ENCODE results near the gene NEU4. TPM values are rescaled to one million over a fixed set of nuclear protein-coding genes. Genes with fewer than 3 reads are reported as not detected.

Gene NEU4
- total RNA-seq, 2 experiments from 2014 or later: 0.31 to 0.36 TPM

GRCh38 chr2:241851325-241852115 is 42.5 kb downstream of the NEU4 start:
- intact Hi-C loops (cut with micrococcal nuclease): loop anchor here (10.0 kb wide), 1 partner anchor 1287 kb away; the partner anchor contains the start of genes DUSP28 and RNPEPL1
- DNase-seq: peak; percentile 7
- H3K27me3 Mint-ChIP-seq: peaks cover 2% of the 10 kb centered on the region
- H3K4me3 Mint-ChIP-seq: no peak overlapping the region
- CTCF ChIA-PET: no interaction called here
- peaks cover 20% of the 10 kb centered on the region for H3K36me3 Mint-ChIP-seq
- no peaks in the 10 kb centered on the region for H3K9me3 Mint-ChIP-seq
- H3K4me1 Mint-ChIP-seq (ENCODE audit: low read depth): peaks cover 10% of the 10 kb centered on the region
- H3K27ac Mint-ChIP-seq: no peak overlapping the region
- POLR2A ChIA-PET: no interaction called here

DNA sequence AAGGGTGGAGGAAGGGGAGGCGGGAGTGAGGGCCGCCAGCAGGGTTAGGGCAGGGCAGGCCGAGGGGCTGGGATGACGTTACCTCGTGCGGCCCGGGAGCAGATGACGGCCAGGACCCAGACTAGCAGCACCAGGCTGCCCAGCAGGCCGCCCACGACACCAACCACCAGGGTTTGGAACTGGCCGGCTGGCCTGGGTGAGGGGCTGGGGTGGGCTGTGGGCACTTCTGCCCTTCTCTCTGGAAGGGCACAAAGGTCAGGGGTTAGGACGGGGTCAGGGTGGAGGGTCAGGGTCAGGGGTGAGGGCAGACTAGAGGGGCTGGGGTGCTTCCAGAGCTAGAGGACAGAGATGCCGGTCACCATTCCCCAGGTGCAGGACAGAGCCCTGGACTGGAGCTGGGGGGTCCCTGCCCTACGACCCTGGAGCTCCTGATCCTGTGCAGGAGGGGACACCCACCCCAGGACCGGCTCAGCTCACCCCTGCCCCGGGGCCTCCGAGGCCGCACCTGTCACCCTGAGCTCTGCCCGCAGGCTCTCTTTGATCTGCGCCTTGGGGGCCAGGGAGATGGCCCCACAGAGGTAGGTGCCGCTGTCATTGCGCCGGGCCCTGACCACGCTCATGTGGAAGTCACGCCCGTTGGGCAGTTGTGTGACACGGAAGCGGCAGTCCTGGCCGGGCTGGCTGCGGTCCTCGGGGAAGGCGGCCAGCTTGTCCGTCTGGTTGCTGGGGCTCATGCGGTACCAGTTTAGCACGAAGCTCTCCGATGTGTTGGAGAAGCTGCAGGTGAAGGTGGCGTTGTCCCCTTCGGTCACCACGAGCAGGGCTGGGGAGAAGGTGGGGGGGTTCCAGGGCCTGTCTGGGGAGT is 43.4 kb downstream of the NEU4 start:
- Mint-ChIP-seq H3K36me3 (peaks cover 23% of the 10 kb centered on the region), H3K4me1 (ENCODE audit: low read depth) (peaks cover 11% of the 10 kb centered on the region), H3K9me3 (no peaks in the 10 kb centered on the region), H3K27ac (no peak overlapping the region), H3K27me3 (no peaks in the 10 kb centered on the region), H3K4me3 (no peak overlapping the region)
- peak; percentile 8 for DNase-seq
- POLR2A ChIA-PET: no interaction called here
- CTCF ChIA-PET: no interaction called here
- intact Hi-C loops (cut with micrococcal nuclease): loop anchor here (10.0 kb wide), 1 partner anchor 1288 kb away; the partner anchor contains the start of genes DUSP28 and RNPEPL1

- H3K27me3 Mint-ChIP-seq: no peaks in the 10 kb centered on the region
- H3K9me3 Mint-ChIP-seq: no peaks in the 10 kb centered on the region
- POLR2A ChIA-PET: no interaction called here
- intact Hi-C loops (cut with micrococcal nuclease): loop anchor here (10.0 kb wide), 1 partner anchor 1288 kb away; the partner anchor contains the start of genes DUSP28 and RNPEPL1
- H3K27ac Mint-ChIP-seq: no peak overlapping the region
- CTCF ChIA-PET: interaction anchor here (1.0 kb wide), 1 partner anchor 49 kb away, joined by 3 read pairs; no protein-coding TSS in a partner anchor
- H3K4me3 Mint-ChIP-seq: no peak overlapping the region
- peaks cover 11% of the 10 kb centered on the region for H3K4me1 Mint-ChIP-seq (ENCODE audit: low read depth)
- peak; percentile 9 for DNase-seq
- H3K36me3 Mint-ChIP-seq: peaks cover 27% of the 10 kb centered on the region
Observed at GRCh38 chr2:241852981-241853631, 44.1 kb downstream of the NEU4 start.

DNA sequence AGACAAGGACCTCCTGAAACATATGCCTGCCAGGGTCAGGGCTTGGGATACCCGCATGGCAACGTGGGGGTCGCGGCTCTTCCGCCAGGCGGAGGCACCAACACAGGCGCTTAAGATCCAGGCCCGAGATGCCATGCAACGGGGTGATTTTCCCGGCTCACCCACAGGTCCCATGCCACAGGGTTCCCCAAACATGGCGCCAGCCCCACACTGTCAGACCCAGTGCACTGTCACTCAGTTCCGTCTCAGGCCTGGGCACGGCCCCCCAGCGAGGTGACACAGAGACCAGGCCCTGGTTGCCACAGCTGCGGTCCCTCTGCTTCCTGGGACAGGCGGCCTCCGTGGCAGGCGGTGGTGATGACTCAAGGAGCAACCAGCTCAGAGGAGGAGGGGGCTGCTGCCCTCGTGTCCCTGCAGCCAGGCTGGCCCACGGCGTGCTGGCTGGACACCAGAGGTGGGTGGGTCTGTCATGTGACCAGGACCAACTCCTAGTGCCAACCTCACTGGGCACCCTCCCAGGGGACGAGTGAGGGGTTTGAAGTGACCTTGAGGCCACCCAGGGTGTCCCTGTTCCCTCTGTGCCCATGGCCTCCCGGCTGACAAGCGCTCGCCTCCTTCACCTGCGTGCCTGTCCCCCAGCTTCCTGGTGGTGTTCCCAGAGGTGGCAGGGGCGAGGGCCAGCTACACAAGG is 44.8 kb downstream of the NEU4 start:
- POLR2A ChIA-PET: no interaction called here
- Mint-ChIP-seq H3K36me3 (peaks cover 29% of the 10 kb centered on the region), H3K27ac (no peak overlapping the region), H3K27me3 (no peaks in the 10 kb centered on the region), H3K9me3 (no peaks in the 10 kb centered on the region), H3K4me3 (no peak overlapping the region), H3K4me1 (ENCODE audit: low read depth) (peaks cover 11% of the 10 kb centered on the region)
- CTCF ChIA-PET: interaction anchor here (1.0 kb wide), 1 partner anchor 50 kb away, joined by 3 read pairs; no protein-coding TSS in a partner anchor
- peak; percentile 56 for DNase-seq
- intact Hi-C loops (cut with micrococcal nuclease): loop anchor here (10.0 kb wide), 1 partner anchor 1289 kb away; the partner anchor contains the start of genes DUSP28 and RNPEPL1

- Mint-ChIP-seq H3K36me3 (peaks cover 29% of the 10 kb centered on the region), H3K4me3 (no peak overlapping the region), H3K27ac (no peak overlapping the region), H3K9me3 (no peaks in the 10 kb centered on the region), H3K27me3 (no peaks in the 10 kb centered on the region), H3K4me1 (ENCODE audit: low read depth) (peaks cover 12% of the 10 kb centered on the region)
- POLR2A ChIA-PET: interaction anchor here (1.1 kb wide), 1 partner anchor 9 kb away, joined by 5 read pairs; no protein-coding TSS in a partner anchor
- DNase-seq: peak; percentile 8
- CTCF ChIA-PET: interaction anchor here (0.9 kb wide), 1 partner anchor 24 kb away, joined by 3 read pairs; no protein-coding TSS in a partner anchor
- intact Hi-C loops (cut with micrococcal nuclease): loop anchor here (10.0 kb wide), 1 partner anchor 1290 kb away; the partner anchor contains the start of genes DUSP28 and RNPEPL1
Observed at GRCh38 chr2:241854342-241855244, 45.6 kb downstream of the NEU4 start.

GRCh38 chr2:241855245-241855887 is 46.4 kb downstream of the NEU4 start:
- no peaks in the 10 kb centered on the region for H3K27me3 Mint-ChIP-seq
- intact Hi-C loops (cut with micrococcal nuclease): loop anchor here (10.0 kb wide), 1 partner anchor 1291 kb away; the partner anchor contains the start of genes DUSP28 and RNPEPL1
- no peaks in the 10 kb centered on the region for H3K9me3 Mint-ChIP-seq
- peak overlapping the region; percentile 60 for H3K4me3 Mint-ChIP-seq
- DNase-seq: no peak
- H3K36me3 Mint-ChIP-seq: peaks cover 26% of the 10 kb centered on the region
- CTCF ChIA-PET: interaction anchor here (0.9 to 1.3 kb wide), 2 partner anchors 23 kb away, joined by 3 read pairs; no protein-coding TSS in a partner anchor
- peak overlapping the region; percentile 11 for H3K27ac Mint-ChIP-seq
- H3K4me1 Mint-ChIP-seq (ENCODE audit: low read depth): peaks cover 18% of the 10 kb centered on the region
- POLR2A ChIA-PET: interaction anchor here (1.1 kb wide), 1 partner anchor 10 kb away, joined by 5 read pairs; no protein-coding TSS in a partner anchor

DNA sequence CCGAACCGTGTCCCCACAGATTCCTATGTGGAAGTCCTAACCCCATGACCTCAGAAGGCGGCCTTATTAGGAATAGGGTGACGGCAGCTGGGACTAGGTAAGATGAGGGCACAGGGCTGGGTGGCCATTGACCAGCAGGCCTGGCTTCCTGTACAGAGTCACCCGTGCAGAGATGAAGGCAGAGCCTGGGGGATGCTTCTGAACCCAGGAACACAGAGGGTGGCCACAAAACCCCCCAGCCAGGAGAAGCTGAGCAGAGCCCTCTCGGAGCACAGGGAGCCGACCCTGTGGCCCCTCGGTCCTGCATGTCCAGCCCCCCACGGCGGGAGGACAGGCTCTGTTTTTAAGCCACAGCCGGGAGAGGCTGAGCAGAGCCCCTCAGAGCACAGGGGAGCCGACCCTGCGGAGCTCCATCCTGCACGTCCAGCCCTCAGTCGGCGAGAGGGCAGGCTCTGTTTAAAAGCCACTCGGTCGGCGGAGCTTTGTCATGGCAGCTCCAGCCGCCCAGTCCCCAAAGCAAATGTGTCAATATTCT is 47.0 kb downstream of the NEU4 start:
- Mint-ChIP-seq H3K4me3 (peak overlapping the region; percentile 60), H3K27ac (peak overlapping the region; percentile 11), H3K4me1 (ENCODE audit: low read depth) (peaks cover 23% of the 10 kb centered on the region), H3K36me3 (peaks cover 26% of the 10 kb centered on the region), H3K27me3 (no peaks in the 10 kb centered on the region), H3K9me3 (no peaks in the 10 kb centered on the region)
- no peak for DNase-seq
- POLR2A ChIA-PET: no interaction called here
- intact Hi-C loops (cut with micrococcal nuclease): loop anchor here (10.0 kb wide), 1 partner anchor 1291 kb away; the partner anchor contains the start of genes DUSP28 and RNPEPL1
- CTCF ChIA-PET: interaction anchor here (1.3 kb wide), 1 partner anchor 23 kb away, joined by 3 read pairs; no protein-coding TSS in a partner anchor

DNA sequence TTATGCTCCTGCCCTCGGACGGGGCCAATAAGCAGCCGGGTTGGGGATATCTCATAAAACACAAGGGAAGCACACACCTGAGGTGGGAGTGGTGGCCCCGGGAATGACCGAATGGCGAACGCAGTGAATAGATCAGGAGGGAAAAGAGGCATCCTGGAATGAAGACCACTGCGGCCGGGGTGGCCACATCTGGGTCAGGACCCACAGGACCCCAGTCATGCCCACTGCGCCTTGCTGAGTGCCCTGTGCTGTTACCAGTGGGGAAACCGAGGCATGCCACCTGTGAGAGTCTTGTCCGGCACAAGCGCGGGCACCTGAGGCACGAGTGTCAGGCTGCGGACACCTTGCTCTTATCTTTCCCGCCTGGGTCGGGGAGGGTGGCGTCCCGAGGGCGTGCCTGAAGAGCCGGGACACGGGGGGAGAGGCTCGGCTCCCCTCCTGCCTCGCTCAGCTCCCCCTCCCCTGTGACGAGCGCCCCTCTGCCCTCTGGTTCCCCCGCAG is 48.1 kb downstream of the NEU4 start:
- intact Hi-C loops (cut with micrococcal nuclease): loop anchor here (10.0 kb wide), 1 partner anchor 1292 kb away; the partner anchor contains the start of genes DUSP28 and RNPEPL1
- Mint-ChIP-seq H3K9me3 (no peaks in the 10 kb centered on the region), H3K36me3 (peaks cover 26% of the 10 kb centered on the region), H3K4me1 (ENCODE audit: low read depth) (peaks cover 34% of the 10 kb centered on the region), H3K27ac (peak overlapping the region; percentile 56), H3K4me3 (peak overlapping the region; percentile 90), H3K27me3 (no peaks in the 10 kb centered on the region)
- POLR2A ChIA-PET: interaction anchor here (0.6 kb wide), 1 partner anchor 12 kb away, joined by 3 read pairs; no protein-coding TSS in a partner anchor
- CTCF ChIA-PET: interaction anchor here (1.3 kb wide), 1 partner anchor 22 kb away, joined by 3 read pairs; no protein-coding TSS in a partner anchor
- DNase-seq: no peak

DNA sequence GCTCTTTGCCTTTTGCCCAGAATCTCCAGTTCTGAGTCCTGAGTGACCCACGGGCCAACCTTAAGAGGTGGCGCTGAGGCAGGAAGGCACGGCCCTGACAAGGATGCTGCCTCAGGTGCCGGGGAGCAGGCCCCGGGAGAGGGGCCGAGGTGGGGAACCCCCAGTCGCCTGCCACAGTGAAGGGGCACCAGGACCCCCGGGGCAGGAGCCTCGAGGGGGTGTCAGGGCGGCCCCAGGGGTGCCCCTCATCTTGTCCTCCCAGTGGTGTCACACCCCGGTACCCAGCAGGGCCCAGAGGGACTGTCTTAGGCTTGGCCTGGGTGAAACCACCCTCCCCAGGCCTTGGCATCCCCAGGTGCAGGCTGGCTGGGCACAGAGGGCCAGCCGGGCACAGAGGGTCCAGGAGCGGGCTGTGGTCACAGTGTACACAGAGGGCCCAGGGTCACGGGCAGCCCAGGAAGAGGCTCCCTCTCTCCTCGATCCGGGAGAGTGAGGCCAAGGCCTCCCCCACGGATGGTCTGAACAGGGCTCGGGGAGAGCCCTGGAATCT is 48.7 kb downstream of the NEU4 start:
- intact Hi-C loops (cut with micrococcal nuclease): loop anchor here (10.0 kb wide), 1 partner anchor 1293 kb away; the partner anchor contains the start of genes DUSP28 and RNPEPL1

More for the DNA sequence above, 48.7 kb downstream of the NEU4 start:
- no peak for DNase-seq
- no peaks in the 10 kb centered on the region for H3K27me3 Mint-ChIP-seq
- H3K4me1 Mint-ChIP-seq (ENCODE audit: low read depth): peaks cover 40% of the 10 kb centered on the region
- peak overlapping the region; percentile 90 for H3K4me3 Mint-ChIP-seq
- ChIA-PET POLR2A (interaction anchor here (1.2 to 3.2 kb wide), 3 partner anchors 13 to 154 kb away, joined by 3 to 21 read pairs (median 3); no protein-coding TSS in a partner anchor), CTCF (no interaction called here)
- H3K27ac Mint-ChIP-seq: peak overlapping the region; percentile 87
- H3K9me3 Mint-ChIP-seq: no peaks in the 10 kb centered on the region
- H3K36me3 Mint-ChIP-seq: peaks cover 24% of the 10 kb centered on the region

Data from activated CD4-positive, alpha-beta memory T cell treated with anti-CD3 and anti-CD28 coated beads for 36 hours (primary cell).